GM23338 (cell line): ENCODE results near the gene DCAF6. TPM values are rescaled to one million over a fixed set of nuclear protein-coding genes. Genes with fewer than 3 reads are reported as not detected.

Experiments used
- ATAC-seq: fragments of 200-7000 bp; cut with Tn5 transposase; 3 replicates; pipeline ENCODE4 v1.9.1; 2020
- DNase-seq: peaks from one replicate; pipeline ENCODE4 v3.0.0-alpha.2; 2015; ENCODE audit warnings: low spot score
- H2AFZ ChIP-seq: fragments of 200-600 bp; sonication (generic); 2 replicates; pipeline ENCODE4 v1.8.0; 2016; ENCODE audit warnings: antibody characterized with exemption, mild to moderate bottlenecking, moderate library complexity
- H3F3A ChIP-seq: fragments of 200-600 bp; sonication (generic); replicated peaks from 2 replicates; pipeline ENCODE4 v1.8.0; 2017; ENCODE audit warnings: antibody characterized with exemption, mixed run types, low read depth
- H3K27ac ChIP-seq: fragments of 200-600 bp; sonication (generic); 2 replicates; pipeline ENCODE4 v1.6.1; 2016; ENCODE audit warnings: low read depth
- H3K27me3 ChIP-seq: fragments of 200-600 bp; sonication (generic); 2 replicates; pipeline ENCODE4 v1.8.0; 2016; ENCODE audit warnings: mild to moderate bottlenecking, mixed run types, moderate library complexity; ENCODE audit not compliant: insufficient read depth
- H3K36me3 ChIP-seq: fragments of 200-600 bp; sonication (generic); 2 replicates; pipeline ENCODE4 v1.8.0; 2016; ENCODE audit warnings: mild to moderate bottlenecking; ENCODE audit not compliant: insufficient read depth
- H3K4me1 ChIP-seq: fragments of 200-600 bp; sonication (generic); 2 replicates; pipeline ENCODE4 v1.8.0; 2016; ENCODE audit warnings: mild to moderate bottlenecking, moderate library complexity; ENCODE audit not compliant: insufficient read depth
- H3K4me2 ChIP-seq: fragments of 200-600 bp; sonication (generic); 2 replicates; pipeline ENCODE4 v1.7.1; 2017; ENCODE audit warnings: mixed run types
- H3K4me3 ChIP-seq: fragments of 200-600 bp; sonication (generic); 2 replicates; pipeline ENCODE4 v1.6.1; 2016; ENCODE audit warnings: mixed run types
- H3K79me2 ChIP-seq: fragments of 200-600 bp; sonication (generic); replicated peaks from 2 replicates; pipeline ENCODE4 v1.8.0; 2017; ENCODE audit warnings: mild to moderate bottlenecking; ENCODE audit not compliant: insufficient read depth
- H3K9me2 ChIP-seq: fragments of 200-600 bp; sonication (generic); 2 replicates; pipeline ENCODE4 v1.8.0; 2017; ENCODE audit not compliant: insufficient read depth
- H4K20me1 ChIP-seq: fragments of 200-600 bp; sonication (generic); replicated peaks from 2 replicates; pipeline ENCODE4 v1.8.0; 2017; ENCODE audit warnings: mild to moderate bottlenecking; ENCODE audit not compliant: insufficient read depth
- H3K27ac Mint-ChIP-seq: 2 replicates; pipeline ENCODE4 v1.8.0; 2020; ENCODE audit warnings: inconsistent platforms, mild to moderate bottlenecking, moderate library complexity, mixed read lengths
- H3K27me3 Mint-ChIP-seq: 3 replicates; pipeline ENCODE4 v1.8.0; 2022; ENCODE audit warnings: low read depth, mild to moderate bottlenecking, moderate library complexity, mixed read lengths, inconsistent platforms; ENCODE audit not compliant: insufficient read depth, poor library complexity
- H3K36me3 Mint-ChIP-seq: 3 replicates; pipeline ENCODE4 v1.8.0; 2021; ENCODE audit warnings: low read depth, mild to moderate bottlenecking, inconsistent platforms, moderate library complexity, mixed read lengths
- H3K4me1 Mint-ChIP-seq: 3 replicates; pipeline ENCODE4 v1.8.0; 2020; ENCODE audit warnings: mild to moderate bottlenecking, inconsistent platforms, mixed read lengths
- H3K4me3 Mint-ChIP-seq: 3 replicates; pipeline ENCODE4 v1.8.0; 2021; ENCODE audit warnings: moderate library complexity, mild to moderate bottlenecking, inconsistent platforms, mixed read lengths
- H3K9me3 Mint-ChIP-seq: 3 replicates; pipeline ENCODE4 v1.8.0; 2020; ENCODE audit warnings: moderate library complexity, mild to moderate bottlenecking, inconsistent platforms, mixed read lengths
- CREB1 ChIP-seq: fragments of 250-450 bp; sonication (Bioruptor Pico); IDR thresholded peaks from 2 replicates; pipeline ENCODE4 v1.5.0; 2020; ENCODE audit warnings: low read depth, mild to moderate bottlenecking, moderate library complexity
- EZH2 ChIP-seq: fragments of 200-600 bp; sonication (generic); IDR thresholded peaks from one replicate; pipeline ENCODE4 v1.8.0; 2017; ENCODE audit warnings: antibody characterized with exemption, mild to moderate bottlenecking, low read depth; ENCODE audit not compliant: unreplicated experiment
- EZH2phosphoT487 ChIP-seq: fragments of 200-600 bp; sonication (generic); IDR thresholded peaks from one replicate; pipeline ENCODE4 v1.8.1; 2018; ENCODE audit warnings: antibody characterized with exemption; ENCODE audit not compliant: unreplicated experiment
- JUNB ChIP-seq: IDR thresholded peaks from one replicate; pipeline ENCODE4 v1.6.1; 2016; ENCODE audit warnings: antibody characterized with exemption; ENCODE audit not compliant: unreplicated experiment
- NANOG ChIP-seq: IDR thresholded peaks from 2 replicates; pipeline ENCODE4 v1.6.1; 2016; ENCODE audit warnings: antibody characterized with exemption, borderline replicate concordance
- POLR2AphosphoS5 ChIP-seq: IDR thresholded peaks from 2 replicates; pipeline ENCODE4 v1.6.1; 2016; ENCODE audit warnings: antibody characterized with exemption, low read depth
- STAT1 ChIP-seq: IDR thresholded peaks from one replicate; pipeline ENCODE4 v1.6.1; 2016; ENCODE audit warnings: antibody characterized with exemption; ENCODE audit not compliant: unreplicated experiment
- ZNF114 ChIP-seq: fragments of 250-450 bp; sonication (Bioruptor Pico); IDR thresholded peaks from 2 replicates; pipeline ENCODE4 v1.5.0; 2020; ENCODE audit warnings: mild to moderate bottlenecking, moderate library complexity
- ZNF331 ChIP-seq: fragments of 250-450 bp; sonication (Bioruptor Pico); IDR thresholded peaks from 2 replicates; pipeline ENCODE4 v1.5.0; 2020; ENCODE audit warnings: low read depth, mild to moderate bottlenecking, moderate library complexity
- polyA plus RNA-seq: library from polyadenylated mRNA; unstranded; fragments of >200 nt; fragmentation: Nextera tagmentation; extraction: Ambion mirVana; gene quantifications from 2 replicates; pipeline ENCODE4 v1.2.1, GENCODE V29; 2016
- total RNA-seq: library from RNA; depleted of rRNA; stranded (reverse); fragments of >200 nt; shearing (Covaris generic); gene quantifications from 2 replicates; pipeline ENCODE4 v1.2.3, GENCODE V29; 2014
- TF ChIP-seq, protein P1 (sequence below): IDR thresholded peaks from 2 replicates; pipeline ENCODE4 v1.6.1; 2016; ENCODE audit warnings: antibody characterized with exemption
- TF ChIP-seq, protein P2 (sequence below): fragments of 250-450 bp; sonication (Bioruptor Pico); IDR thresholded peaks from 2 replicates; pipeline ENCODE4 v1.5.0; 2020; ENCODE audit warnings: mild to moderate bottlenecking, moderate library complexity
- TF ChIP-seq, protein P3 (sequence below): IDR thresholded peaks from one replicate; pipeline ENCODE4 v1.6.1; 2018; ENCODE audit warnings: antibody characterized with exemption; ENCODE audit not compliant: unreplicated experiment

The DCAF6 gene
- total and polyA plus RNA-seq, 2 experiments from 2014 or later: 18.6 to 27.3 TPM

DNA sequence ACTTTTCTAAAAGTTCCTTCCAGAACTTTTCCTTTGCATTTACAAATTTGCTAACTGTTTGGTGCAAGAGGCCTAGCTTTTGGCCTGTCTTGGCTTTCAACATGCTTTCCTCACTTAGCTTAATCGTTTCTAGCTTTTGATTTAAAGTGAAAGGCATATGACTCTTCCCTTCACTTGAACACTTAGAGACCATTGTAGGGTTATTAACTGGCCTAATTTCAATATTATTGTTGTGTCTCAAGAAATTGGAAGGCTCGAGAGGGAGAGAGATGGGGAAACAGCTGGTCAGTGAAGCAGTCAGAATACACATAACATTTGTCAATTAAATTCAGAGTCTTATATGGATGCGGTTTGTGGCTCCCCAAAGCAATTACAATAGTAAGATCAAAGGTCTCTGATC, 63.4 kb downstream of the DCAF6 start (continued):
- TF ChIP-seq, protein P1, sequence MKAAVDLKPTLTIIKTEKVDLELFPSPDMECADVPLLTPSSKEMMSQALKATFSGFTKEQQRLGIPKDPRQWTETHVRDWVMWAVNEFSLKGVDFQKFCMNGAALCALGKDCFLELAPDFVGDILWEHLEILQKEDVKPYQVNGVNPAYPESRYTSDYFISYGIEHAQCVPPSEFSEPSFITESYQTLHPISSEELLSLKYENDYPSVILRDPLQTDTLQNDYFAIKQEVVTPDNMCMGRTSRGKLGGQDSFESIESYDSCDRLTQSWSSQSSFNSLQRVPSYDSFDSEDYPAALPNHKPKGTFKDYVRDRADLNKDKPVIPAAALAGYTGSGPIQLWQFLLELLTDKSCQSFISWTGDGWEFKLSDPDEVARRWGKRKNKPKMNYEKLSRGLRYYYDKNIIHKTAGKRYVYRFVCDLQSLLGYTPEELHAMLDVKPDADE: no peak
- TF ChIP-seq EZH2phosphoT487: no peak
- TF ChIP-seq ZNF331 (CRISPR knock-in tag): no peak
- no peak for TF ChIP-seq EZH2

DNA sequence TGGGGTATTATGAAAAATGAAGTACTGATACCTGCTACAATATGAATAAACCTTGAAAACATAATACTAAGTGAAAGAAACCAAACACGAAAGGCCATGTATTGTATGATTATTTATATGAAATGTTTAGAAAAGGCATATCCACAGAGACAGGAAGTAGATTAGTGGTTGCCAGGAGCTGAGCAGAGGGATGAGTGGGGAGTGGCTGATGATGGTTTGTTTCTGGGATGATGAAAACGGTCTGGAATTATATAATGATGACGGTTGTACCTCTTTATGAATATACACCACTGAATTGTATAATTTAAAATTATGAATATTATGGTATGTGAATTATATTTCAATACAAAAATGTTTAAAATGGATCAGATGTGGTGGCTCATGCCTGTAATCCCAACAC, 64.2 kb downstream of the DCAF6 start:
- peaks cover 4% of the 10 kb centered on the region; the same call in 1 of the 2 replicates for H3K36me3 ChIP-seq
- DNase-seq (no peak), ATAC-seq (no peak)
- no peaks in the 10 kb centered on the region for H3K9me2 ChIP-seq
- no peak overlapping the region for H3K27ac ChIP-seq
- H3K27ac Mint-ChIP-seq: no peak overlapping the region
- H3K36me3 Mint-ChIP-seq: peaks cover 7% of the 10 kb centered on the region; the same call in 1 of the 3 replicates
- no peaks in the 10 kb centered on the region for H3F3A ChIP-seq
- no peaks in the 10 kb centered on the region for H3K9me3 Mint-ChIP-seq
- no peaks in the 10 kb centered on the region for H3K27me3 ChIP-seq
- no peak overlapping the region for H3K4me3 Mint-ChIP-seq
- no peak overlapping the region for H3K4me3 ChIP-seq
- H3K4me1 Mint-ChIP-seq: peaks cover 11% of the 10 kb centered on the region
- H4K20me1 ChIP-seq: no peaks in the 10 kb centered on the region
- no peaks in the 10 kb centered on the region for H3K79me2 ChIP-seq
- H3K27me3 Mint-ChIP-seq: no peaks in the 10 kb centered on the region
- H2AFZ ChIP-seq: no peak overlapping the region
- no peak overlapping the region for H3K4me2 ChIP-seq
- peaks cover 9% of the 10 kb centered on the region; the same call in 1 of the 2 replicates for H3K4me1 ChIP-seq
- no peak for TF ChIP-seq EZH2phosphoT487
- no peak for TF ChIP-seq EZH2
- TF ChIP-seq ZNF114 (CRISPR knock-in tag): no peak
- TF ChIP-seq JUNB: no peak
- TF ChIP-seq, protein P2, sequence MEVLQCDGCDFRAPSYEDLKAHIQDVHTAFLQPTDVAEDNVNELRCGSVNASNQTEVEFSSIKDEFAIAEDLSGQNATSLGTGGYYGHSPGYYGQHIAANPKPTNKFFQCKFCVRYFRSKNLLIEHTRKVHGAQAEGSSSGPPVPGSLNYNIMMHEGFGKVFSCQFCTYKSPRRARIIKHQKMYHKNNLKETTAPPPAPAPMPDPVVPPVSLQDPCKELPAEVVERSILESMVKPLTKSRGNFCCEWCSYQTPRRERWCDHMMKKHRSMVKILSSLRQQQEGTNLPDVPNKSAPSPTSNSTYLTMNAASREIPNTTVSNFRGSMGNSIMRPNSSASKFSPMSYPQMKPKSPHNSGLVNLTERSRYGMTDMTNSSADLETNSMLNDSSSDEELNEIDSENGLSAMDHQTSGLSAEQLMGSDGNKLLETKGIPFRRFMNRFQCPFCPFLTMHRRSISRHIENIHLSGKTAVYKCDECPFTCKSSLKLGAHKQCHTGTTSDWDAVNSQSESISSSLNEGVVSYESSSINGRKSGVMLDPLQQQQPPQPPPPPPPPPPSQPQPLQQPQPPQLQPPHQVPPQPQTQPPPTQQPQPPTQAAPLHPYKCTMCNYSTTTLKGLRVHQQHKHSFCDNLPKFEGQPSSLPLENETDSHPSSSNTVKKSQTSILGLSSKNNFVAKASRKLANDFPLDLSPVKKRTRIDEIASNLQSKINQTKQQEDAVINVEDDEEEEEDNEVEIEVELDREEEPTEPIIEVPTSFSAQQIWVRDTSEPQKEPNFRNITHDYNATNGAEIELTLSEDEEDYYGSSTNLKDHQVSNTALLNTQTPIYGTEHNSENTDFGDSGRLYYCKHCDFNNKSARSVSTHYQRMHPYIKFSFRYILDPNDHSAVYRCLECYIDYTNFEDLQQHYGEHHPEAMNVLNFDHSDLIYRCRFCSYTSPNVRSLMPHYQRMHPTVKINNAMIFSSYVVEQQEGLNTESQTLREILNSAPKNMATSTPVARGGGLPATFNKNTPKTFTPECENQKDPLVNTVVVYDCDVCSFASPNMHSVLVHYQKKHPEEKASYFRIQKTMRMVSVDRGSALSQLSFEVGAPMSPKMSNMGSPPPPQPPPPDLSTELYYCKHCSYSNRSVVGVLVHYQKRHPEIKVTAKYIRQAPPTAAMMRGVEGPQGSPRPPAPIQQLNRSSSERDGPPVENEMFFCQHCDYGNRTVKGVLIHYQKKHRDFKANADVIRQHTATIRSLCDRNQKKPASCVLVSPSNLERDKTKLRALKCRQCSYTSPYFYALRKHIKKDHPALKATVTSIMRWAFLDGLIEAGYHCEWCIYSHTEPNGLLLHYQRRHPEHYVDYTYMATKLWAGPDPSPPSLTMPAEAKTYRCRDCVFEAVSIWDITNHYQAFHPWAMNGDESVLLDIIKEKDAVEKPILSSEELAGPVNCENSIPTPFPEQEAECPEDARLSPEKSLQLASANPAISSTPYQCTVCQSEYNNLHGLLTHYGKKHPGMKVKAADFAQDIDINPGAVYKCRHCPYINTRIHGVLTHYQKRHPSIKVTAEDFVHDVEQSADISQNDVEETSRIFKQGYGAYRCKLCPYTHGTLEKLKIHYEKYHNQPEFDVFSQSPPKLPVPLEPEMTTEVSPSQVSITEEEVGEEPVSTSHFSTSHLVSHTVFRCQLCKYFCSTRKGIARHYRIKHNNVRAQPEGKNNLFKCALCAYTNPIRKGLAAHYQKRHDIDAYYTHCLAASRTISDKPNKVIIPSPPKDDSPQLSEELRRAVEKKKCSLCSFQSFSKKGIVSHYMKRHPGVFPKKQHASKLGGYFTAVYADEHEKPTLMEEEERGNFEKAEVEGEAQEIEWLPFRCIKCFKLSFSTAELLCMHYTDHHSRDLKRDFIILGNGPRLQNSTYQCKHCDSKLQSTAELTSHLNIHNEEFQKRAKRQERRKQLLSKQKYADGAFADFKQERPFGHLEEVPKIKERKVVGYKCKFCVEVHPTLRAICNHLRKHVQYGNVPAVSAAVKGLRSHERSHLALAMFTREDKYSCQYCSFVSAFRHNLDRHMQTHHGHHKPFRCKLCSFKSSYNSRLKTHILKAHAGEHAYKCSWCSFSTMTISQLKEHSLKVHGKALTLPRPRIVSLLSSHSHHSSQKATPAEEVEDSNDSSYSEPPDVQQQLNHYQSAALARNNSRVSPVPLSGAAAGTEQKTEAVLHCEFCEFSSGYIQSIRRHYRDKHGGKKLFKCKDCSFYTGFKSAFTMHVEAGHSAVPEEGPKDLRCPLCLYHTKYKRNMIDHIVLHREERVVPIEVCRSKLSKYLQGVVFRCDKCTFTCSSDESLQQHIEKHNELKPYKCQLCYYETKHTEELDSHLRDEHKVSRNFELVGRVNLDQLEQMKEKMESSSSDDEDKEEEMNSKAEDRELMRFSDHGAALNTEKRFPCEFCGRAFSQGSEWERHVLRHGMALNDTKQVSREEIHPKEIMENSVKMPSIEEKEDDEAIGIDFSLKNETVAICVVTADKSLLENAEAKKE: no peak
- TF ChIP-seq, protein P1: no peak
- TF ChIP-seq POLR2AphosphoS5: no peak
- TF ChIP-seq CREB1: no peak
- no peak for TF ChIP-seq ZNF331 (CRISPR knock-in tag)
- TF ChIP-seq, protein P3, sequence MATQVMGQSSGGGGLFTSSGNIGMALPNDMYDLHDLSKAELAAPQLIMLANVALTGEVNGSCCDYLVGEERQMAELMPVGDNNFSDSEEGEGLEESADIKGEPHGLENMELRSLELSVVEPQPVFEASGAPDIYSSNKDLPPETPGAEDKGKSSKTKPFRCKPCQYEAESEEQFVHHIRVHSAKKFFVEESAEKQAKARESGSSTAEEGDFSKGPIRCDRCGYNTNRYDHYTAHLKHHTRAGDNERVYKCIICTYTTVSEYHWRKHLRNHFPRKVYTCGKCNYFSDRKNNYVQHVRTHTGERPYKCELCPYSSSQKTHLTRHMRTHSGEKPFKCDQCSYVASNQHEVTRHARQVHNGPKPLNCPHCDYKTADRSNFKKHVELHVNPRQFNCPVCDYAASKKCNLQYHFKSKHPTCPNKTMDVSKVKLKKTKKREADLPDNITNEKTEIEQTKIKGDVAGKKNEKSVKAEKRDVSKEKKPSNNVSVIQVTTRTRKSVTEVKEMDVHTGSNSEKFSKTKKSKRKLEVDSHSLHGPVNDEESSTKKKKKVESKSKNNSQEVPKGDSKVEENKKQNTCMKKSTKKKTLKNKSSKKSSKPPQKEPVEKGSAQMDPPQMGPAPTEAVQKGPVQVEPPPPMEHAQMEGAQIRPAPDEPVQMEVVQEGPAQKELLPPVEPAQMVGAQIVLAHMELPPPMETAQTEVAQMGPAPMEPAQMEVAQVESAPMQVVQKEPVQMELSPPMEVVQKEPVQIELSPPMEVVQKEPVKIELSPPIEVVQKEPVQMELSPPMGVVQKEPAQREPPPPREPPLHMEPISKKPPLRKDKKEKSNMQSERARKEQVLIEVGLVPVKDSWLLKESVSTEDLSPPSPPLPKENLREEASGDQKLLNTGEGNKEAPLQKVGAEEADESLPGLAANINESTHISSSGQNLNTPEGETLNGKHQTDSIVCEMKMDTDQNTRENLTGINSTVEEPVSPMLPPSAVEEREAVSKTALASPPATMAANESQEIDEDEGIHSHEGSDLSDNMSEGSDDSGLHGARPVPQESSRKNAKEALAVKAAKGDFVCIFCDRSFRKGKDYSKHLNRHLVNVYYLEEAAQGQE: no peak
- TF ChIP-seq NANOG: no peak
- no peak for TF ChIP-seq STAT1
